ENCODE results near the gene CSTF3.

DNA sequence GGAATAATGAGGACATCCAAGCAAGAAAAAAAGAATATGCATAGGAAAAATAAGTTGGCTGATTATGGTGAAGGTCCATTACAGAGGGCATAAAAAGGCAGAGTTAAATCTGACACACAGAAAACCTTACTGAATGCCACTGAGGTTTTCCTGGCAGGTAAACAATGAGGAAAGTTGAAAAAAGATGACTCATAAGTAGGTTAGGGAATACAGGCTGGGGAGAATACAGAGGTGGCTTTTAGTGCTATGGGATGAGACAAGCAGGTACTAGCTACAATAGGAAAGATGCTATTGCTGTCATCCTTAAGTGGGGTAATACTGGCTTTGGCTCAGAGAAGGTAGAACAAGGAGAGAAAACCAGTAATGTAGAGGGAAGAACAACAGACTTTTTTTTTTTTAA is 44.7 kb downstream of the CSTF3 start:
- no peak for TF ChIP-seq CTCF (IDR thresholded peaks at IDR 0.05; ENCODE audit: low read depth, low read length, poor library complexity, severe bottlenecking)
- no peak for TF ChIP-seq EZH2phosphoT487 (IDR thresholded peaks at IDR 0.05; ENCODE audit: borderline replicate concordance, low read length)

Measured in DOHH2 (cell line).